M059J (cell line): ENCODE measurements around the gene NEAT1. TPM values are rescaled to one million over a fixed set of nuclear protein-coding genes. Genes with fewer than 3 reads are reported as not detected.
A peak's percentile ranks its signal among the peaks of the same experiment; 100 is the strongest.
"Not testable (repeated sequence)": the region's sequence is repeated elsewhere in the genome, so short reads cannot be mapped to it uniquely, and the experiment has no call there.

ENCODE experiments used
- DNase-seq: peaks from one replicate; pipeline ENCODE4 v3.0.0-alpha.2; 2012; ENCODE audit warnings: low read depth
- total RNA-seq: library from RNA; depleted of rRNA; stranded (reverse); fragments of >200 nt; shearing (Covaris generic); gene quantifications from 2 replicates; pipeline ENCODE4 v1.2.3, GENCODE V29; 2014

Gene NEAT1
- total RNA-seq, 1 experiment from 2014 or later, result 6.5 TPM

DNA sequence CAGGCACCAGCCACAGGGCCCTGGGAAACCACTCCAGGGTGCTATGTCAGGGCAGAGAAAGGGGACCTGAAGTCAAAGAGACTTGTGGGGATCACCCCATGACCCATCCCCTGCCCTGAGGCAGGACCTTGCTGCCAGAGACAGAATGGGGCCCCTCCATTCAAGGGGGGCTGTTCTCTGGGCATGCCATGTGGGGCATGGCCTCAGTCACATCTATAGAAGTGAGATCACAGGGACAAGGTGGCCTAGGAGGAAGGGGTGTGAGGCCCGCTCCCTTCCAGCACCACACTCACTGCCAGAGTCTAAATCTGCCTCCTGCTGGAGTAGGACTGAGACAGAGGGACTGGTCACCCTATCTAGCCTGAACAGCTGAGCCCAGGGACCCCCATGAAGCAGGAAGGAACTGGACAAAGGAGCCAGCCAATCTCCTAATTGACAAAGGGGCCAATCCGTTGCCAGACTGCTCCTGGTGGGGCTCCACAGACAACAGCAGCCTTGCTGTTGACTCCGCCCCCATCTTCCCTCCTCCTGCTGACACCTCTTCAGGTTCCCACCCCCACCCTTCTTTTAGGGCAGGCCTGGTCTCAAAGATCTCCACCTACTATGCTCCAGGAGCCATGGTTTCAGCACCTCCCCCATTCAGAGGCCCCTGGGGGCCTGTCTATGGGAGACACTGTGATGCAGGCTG lies 26.0 kb downstream of the NEAT1 start:
- DNase-seq, result peak; percentile 73

DNA sequence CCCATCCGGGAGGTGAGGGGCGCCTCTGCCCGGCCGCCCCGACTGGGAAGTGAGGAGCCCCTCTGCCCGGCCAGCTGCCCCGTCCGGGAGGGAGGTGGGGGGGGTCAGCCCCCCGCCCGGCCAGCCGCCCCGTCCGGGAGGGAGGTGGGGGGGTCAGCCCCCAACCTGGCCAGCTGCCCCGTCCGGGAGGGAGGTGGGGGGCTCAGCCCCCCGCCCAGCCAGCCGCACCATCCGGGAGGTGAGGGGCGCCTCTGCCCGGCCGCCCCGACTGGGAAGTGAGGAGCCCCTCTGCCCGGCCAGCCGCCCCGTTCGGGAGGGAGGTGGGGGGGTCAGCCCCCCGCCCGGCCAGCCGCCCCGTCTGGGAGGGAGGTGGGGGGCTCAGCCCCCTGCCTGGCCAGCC lies 28.7 kb downstream of the NEAT1 start:
- DNase-seq, result not testable (repeated sequence)

DNA sequence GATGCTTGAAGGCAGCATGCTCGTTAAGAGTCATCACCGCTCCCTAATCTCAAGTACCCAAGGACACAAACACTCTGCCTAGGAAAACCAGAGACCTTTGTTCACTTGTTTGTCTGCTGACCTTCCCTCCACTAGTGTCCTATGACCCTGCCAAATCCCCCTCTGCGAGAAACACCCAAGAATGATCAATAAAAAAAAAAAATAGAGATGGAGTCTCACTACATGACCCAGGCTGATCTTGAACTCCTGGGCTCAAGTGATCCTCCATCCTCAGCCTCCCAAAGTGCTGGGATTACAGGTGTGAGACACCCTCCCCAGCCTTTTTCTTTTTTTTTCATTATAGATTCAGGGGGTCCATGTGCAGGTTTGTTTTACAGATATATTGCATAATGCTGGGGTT lies 29.7 kb downstream of the NEAT1 start:
- DNase-seq, result not testable (repeated sequence)

DNA sequence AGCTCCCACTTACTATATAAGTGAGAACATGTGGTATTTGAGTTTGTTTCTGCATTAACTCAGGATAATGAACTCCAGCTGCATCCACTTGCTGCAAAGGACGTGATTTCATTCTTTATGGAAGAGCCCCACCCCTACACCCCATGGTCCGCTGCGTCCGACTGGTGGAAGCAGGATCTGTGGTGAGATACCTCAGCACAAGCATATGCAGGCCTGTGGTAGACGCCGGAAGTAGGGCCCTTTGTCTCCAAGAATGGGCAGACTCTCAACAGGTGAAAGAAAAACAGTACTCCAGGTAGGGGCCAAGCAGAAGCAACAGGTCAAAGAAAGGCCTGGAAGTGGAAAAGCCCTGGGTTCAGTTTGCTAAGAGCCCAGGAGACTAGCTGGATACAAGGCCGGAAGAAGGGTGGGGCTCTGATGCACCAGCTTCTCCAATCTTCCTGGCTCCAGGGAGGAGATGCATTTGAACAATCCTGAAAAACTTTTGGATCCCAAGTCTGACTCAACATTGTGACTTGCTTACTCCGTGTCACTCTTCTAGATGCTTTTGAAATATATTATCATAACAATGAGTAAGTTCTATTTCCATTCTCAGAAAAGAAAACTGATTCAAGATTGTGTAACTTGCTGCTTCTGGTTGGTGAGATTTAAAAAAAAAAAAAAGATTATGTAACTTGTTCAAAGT lies 30.4 kb downstream of the NEAT1 start:
- DNase-seq, result peak; percentile 76

DNA sequence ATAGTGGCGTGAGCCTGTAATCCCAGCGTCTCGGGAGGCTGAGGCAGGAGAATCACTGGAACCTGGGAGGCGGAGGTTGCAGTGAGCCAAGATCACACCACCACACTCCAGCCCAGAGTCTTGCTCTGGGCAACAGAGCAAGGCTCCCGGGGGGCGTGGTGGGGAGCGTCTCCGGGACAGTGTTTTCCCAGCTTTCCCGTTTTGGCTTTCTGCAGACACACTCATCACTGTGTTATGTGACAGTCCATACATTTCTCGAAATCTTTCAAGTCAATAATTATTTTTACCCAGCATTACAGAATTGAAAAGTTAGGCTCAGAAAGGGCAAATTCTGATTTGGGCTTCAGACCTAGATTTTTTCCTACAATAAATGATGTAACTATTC lies 31.7 kb downstream of the NEAT1 start:
- DNase-seq, result no peak

DNA sequence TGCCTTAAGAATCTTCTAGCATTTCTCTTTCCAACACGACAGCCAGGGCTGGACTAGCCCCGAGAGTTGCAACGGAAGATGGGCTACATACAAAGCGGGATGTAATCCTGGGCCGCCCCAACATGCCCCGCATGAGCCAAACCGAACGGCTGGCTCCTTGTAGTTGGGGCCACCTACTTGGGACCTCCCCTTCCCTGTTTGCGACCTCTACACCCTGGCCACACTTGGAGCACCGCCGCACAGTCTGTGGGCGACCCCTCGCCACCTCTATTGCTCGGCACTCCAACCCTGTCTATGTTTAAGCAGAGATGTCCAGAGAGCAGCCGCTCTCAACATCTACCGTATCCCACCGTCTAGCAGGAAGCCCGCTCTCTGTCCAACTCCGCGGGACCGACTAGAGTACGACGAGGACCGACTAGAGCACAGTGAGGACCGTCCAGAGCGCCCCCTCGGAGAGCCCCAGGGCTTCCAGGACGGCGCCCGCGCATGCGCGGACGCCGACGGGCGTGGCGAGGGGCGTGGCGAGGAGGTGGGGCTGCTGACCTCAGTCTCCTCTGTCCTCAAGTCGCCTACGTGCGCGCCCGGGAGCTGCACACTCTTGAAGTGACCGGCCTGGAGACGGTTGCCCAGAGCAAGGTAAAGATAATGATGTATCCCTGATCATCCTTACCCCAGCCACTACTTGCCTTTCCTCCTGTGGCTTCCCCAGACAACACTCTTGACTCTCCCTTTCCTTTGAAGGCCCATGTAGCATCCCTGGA lies 32.3 kb downstream of the NEAT1 start:
- peak; percentile 81 for DNase-seq

DNA sequence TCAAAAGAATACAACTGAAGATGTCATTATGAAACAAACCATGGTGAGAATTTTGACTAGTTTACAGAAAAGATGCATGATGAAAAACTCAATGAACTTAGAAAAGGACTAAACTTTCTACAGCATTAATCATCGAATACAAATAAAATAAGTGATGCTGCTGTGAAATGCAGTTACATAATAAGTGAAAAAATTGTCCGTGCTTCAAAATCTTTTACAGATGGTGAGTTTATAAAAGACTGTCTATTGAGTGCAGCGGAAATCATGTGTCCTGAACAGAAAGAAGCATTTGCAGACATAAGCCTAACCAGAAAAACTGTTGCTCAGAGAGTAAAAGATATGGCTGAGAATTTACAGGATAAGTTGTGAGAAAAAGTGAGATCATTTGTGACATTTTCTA lies 33.8 kb downstream of the NEAT1 start:
- no peak for DNase-seq

DNA sequence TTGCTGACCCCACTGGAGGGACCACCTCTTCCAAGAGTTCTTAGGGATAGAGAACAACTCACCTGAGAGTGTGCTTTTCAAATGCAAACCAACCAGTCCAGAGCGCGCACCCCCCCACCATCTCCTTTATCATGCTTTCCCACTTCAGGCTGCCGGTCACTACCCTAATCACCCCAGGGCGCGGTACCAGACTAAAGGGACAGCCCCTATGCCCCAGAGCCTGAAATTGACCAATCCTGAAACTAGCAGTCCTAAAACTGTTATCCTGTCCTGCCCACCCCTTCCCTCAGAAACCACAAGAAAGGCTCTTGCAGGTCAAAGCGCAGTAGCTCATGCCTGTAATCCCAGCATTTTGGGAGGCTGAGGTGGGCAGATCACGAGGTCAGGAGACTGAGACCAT lies 37.0 kb downstream of the NEAT1 start:
- DNase-seq, result no peak

DNA sequence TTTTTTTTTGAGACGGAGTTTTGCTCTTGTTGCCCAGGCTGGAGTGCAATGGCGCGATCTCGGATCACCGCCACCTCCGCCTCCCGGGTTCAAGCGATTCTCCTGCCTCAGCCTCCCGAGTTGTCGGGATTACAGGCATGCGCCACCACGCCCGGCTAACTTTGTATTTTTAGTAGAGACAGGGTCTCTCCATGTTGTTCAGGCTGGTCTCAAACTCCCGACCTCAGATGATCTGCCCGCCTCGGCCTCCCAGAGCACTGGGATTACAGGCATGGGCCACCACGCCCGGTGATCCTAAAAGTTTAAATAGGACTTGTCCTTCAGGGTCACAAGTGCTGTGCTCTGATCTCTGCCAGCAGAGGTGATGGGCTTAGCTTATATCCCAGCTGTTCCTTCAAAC lies 42.9 kb downstream of the NEAT1 start:
- not testable (repeated sequence) for DNase-seq

DNA sequence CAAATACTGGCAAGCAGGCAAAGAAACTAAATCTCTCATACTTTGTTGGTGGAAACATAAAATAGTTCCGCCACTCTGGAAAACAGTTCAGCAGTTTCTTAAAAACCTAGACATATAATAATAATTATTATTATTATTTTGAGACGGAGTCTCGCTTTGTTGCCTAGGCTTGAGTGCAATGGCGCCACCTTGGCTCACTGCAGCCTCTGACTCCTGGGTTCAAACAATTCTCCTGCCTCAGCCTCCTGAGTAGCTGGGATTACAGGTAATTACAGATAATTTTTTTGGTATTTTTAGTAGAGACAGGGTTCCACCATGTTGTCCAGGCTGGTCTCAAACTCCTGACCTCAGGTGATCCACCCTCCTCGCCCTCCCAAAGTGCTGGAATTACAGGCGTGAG lies 44.7 kb downstream of the NEAT1 start:
- not testable (repeated sequence) for DNase-seq

DNA sequence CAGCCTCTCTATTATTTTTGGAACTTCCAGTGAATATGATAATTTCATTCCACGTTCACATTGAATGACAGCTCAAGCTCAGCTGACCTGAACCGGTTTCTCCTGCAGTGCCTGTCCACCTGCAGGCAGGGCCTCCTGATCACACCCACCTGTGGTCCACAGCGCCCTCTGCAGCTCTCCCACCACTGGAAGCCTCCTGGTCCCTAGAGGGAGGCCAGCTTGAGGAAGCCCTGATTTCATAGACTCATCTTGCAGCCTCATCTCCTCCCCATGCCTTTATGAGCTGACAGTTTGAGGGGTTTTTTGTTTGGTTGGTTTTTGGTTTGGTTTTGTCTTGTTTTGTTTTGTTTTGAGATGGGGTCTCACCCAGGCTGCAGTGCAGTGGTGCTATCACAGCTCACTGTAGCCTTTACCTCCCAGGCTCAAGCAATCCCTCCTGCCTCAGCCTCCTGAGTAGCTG lies 46.3 kb downstream of the NEAT1 start:
- peak; percentile 61 for DNase-seq

DNA sequence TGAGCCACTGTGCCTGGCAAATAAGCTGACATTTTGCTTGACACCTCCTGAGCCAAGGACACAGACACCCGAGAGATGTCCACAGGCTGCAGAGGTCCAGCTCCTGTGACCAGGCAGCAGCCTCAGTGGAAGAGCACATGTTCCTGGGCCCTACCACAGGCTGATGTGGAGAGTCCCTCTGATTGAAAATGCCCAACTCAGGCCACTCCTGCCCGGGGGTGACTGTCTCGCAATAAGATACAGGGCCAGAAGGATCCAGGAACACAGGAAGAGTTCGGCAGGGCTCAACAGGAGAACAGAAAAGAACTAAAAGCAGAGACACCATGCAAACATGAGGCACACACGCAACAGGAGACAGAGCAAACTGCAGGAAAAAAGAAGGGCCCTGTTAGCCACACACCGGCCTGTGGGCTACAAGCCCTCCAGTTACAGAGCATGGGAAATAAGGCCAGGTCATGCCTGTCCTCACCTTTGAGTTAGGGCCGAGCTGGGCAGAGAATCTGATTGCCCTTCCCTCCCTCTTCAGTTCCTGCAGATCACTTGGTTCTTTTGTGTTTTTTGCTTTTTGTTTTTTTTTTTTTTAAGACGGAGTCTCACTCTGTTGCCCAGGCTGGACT lies 47.9 kb downstream of the NEAT1 start:
- no peak for DNase-seq

DNA sequence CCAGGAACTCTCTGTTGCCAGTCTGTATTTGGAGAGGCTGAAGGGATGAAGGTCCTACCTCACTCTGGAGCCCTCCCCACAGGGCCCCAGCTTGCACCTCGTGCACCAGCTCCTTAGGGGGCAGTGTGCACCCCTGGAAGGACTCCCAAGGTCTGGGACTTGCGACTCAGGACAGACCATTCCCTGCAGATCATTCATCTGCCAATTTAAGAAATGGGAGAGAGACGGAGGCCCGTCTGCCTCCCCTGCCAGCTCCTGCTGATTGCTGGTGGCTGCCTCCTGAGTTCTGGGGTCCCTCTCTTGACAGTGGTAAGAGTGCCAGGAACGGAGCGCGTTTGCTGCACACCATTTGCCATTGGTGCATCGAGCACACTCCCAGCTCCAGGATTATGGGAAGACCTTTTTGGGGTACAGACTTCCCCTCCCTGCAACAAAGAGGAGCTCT lies 48.9 kb downstream of the NEAT1 start:
- DNase-seq, result peak; percentile 87

DNA sequence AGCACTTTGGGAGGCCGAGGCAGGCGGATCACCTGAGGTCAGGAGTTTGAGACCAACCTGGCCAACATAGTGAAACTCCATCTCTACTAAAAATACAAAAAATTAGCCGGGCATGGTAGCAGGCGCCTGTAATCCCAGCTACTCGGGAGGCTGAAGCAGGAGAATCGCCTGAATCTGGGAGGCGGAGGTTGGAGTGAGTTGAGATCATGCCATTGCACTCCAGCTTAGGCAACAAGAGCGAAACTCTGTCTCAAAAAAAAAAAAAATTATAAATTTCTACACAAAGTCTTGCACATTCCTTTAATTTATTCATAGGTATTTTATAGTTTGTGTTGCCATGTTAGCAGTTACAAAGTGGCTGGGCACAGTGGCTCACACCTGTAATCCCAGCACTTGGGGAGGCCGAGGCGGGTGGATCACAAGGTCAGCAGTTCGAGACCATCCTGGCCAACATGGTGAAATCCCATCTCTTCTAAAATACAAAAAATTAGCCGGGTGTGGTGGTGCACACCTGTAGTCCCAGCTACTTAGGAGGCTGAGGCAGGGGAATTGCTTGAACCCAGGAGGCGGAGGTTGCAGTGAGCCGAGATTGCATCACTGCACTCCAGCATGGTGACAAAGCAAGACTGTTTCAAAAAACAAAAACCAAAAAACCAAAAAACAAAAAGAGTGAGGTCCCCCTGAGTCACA lies 50.1 kb downstream of the NEAT1 start:
- DNase-seq, result not testable (repeated sequence)

DNA sequence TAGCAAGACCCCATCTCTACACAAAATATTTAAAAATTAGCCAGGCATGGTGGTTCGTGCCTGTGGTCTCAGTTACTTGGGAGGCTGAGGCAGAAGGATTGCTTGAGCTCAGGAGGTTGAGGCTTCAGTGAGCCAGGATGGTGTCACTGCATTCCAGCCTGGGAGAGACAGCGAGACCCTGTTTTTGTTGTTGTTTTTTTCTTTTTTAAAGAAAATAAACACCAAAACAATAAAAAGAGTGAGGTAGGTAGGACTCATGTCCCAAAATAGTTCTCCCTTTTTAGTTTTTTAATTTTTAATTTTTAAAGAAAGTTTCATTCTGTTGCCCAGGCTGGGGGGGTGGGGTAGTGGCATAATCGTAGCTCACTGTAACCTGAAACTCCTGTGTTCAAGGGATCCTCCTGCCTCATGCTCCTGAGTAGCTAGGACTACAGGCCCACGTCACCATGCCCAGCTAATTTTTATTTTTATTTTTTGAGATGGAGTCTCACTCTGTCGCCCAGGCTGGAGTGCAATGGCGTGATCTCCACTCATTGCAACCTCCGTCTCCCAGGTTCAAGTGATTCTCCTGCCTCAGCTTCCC lies 50.8 kb downstream of the NEAT1 start:
- peak; percentile 72 for DNase-seq

DNA sequence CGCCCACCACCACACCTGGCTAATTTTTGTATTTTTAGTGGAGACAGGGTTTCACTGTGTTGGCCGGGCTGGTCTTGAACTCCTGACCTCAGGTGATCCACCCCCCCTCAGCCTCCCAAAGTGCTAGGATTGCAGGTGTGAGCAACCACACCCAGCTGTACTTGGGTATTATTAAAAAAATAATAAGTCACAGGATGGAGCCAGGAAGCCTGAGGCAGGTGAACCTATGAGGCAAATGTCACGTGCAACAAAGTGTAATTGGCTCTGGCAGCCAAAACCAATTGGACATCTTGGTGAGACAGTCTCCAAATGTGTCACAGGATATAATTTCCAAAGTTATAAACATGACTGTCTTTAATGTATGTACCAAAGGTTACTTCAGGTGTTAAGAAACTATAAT lies 52.3 kb downstream of the NEAT1 start:
- DNase-seq, result no peak

DNA sequence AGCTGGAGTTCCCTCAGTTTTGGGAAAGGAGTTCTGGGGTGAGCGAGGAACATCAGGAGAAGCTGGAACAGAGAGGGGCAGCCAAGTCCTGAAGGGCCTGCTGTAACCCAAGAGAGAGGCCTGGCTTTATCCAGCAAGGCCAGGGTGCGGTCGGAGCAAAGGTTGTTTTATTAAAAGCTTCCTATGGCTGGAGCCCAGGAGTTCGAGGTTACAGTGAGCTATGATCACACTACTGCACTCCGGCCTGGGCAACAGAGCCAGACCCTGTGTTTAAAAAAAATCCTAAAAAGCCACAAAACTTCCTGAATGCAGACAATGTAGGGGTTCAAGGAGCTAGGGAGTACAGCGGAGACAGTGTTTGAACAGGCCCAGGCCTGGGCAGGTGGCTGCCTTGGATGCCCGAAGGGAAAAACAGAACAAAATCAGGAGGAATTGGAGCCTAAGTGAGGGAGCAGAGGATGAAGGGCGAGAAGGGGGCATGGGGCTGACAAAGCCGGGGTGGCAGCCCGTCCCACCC lies 54.1 kb downstream of the NEAT1 start:
- no peak for DNase-seq

DNA sequence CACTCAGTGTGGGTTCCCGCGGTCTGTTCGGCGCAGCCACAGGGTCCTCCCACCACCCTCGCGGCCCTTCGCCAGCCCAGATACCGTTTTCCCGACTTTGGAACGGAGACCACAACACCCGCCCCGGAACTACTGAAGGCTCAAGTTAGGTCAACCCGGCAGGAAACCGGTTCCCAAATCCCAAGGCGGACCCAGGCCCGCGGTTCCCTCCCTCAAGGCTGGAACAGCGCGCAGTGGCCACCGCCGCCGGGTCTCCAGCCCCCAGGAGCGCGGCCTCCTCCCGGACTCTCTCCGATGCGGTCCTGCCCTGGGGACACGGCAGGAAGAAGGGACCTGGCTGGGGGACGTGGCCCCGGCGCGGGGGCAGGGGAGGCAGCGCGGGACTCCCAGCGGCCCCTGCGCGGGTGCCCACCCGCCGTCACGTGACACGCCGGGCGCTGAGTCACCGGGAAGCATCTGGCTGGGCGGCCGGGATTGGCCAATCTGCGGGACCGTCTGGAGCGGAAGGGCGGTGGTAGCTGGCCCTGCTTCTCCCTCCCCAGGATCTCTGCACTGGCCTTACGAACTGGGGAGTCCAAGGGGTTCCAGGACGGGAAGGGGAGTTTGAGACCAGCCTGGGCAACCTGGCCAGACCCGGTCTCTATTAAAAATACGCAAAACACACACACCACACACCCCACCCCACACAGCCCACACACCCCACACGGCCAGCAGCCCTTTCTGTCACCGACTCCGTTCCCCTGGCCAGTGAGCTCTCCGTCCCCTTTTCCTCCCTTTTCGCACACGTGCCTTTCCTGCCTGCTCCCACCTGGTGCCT lies 54.8 kb downstream of the NEAT1 start:
- peak; percentile 96 for DNase-seq

DNA sequence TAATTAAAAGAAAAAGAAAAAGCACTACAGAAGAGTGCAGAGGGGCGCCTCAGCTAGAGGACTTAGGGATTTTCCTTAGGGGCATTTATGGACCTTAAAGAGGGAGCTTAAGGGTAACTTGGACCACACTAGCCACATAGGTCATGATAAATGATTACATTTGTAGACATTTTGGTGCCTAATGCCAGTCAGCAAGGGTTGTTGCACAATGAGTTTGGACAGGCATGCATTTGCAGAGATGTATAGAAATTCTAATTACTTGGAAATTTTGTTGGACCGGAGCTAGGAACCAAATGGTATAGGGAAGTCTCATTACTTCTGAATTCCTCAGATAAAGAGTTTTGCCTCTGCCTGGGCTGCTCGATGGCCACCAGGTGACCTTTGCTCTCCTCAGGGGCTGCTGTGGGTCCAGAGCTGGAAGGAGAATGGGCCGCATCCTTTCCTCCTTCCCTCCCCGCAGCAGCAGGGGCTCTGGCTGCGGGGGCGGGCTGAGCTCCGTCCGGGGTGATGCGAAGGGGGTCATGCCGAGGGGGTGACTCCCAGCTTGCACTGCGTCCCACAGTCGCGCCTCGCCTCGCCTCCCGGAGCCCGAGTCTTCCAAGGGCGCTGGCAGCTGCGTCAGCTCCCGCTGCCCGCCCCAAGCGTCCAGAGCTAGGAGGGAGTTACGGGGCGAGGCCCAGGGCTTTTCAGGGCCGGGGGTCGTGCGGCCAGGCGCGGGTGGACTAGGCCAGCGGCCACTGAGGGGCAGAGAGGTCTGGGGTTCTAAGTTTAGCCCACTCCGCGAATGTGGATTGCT lies 56.0 kb downstream of the NEAT1 start:
- peak; percentile 22 for DNase-seq
